Kidney (tissue), 14 donors: Measurements from ENCODE around the gene KRTAP4-6. TPM values are rescaled to one million over a fixed set of nuclear protein-coding genes. Genes with fewer than 3 reads are reported as not detected.

Experiments
- DNase-seq, 5 donors: peaks; one replicate each; pipeline ENCODE4 v3.0.0-alpha.2; 2013 to 2020
- FAIRE-seq: peaks from 2 replicates; lab custom pipeline; 2012; peaks lifted over from hg19 to GRCh38; lab: Jason Lieb, UNC
- H3K27ac ChIP-seq, 2 donors: one replicate each; pipeline ENCODE4 v1.7.0; 2013; ENCODE audit warnings: low read depth in 2 of 2, low read length in 2 of 2, inconsistent platforms in 1 of 2
- H3K27me3 ChIP-seq: one replicate; pipeline ENCODE4 v1.7.1; 2013; ENCODE audit warnings: low read length, inconsistent platforms; ENCODE audit not compliant: control insufficient read depth, insufficient read depth
- H3K36me3 ChIP-seq, 3 donors: one replicate each; pipeline versions ENCODE4 v1.7.0 to v1.7.1; 2013; ENCODE audit warnings: low read length in 3 of 3, control low read depth in 1 of 3, inconsistent platforms in 1 of 3; ENCODE audit not compliant: insufficient read depth in 3 of 3, control insufficient read depth in 2 of 3
- H3K4me1 ChIP-seq, 3 donors: one replicate each; pipeline versions ENCODE4 v1.7.0 to v1.7.1; 2013; ENCODE audit warnings: low read length in 3 of 3, inconsistent platforms in 1 of 3, low read depth in 1 of 3; ENCODE audit not compliant: control insufficient read depth in 2 of 3, insufficient read depth in 2 of 3
- H3K4me3 ChIP-seq, 3 donors: one replicate each; pipeline versions ENCODE4 v1.7.0 to v1.8.1; 2013; ENCODE audit warnings: low read length in 3 of 3, control low read depth in 1 of 3, inconsistent platforms in 1 of 3
- H3K9ac ChIP-seq, 3 donors: one replicate each; pipeline versions ENCODE4 v1.7.0 to v1.7.1; 2013; ENCODE audit warnings: low read length in 3 of 3, control low read depth in 1 of 3, inconsistent platforms in 1 of 3
- H3K9me3 ChIP-seq, 3 donors: one replicate each; pipeline versions ENCODE4 v1.7.0 to v1.7.1; 2013; ENCODE audit warnings: low read length in 3 of 3, control low read depth in 1 of 3, inconsistent platforms in 1 of 3; ENCODE audit not compliant: control insufficient read depth in 2 of 3, insufficient read depth in 1 of 3
- intact Hi-C: fragments of 100-400 bp; cut with DNase I; formaldehyde crosslinking; loops from one replicate; pipeline ENCODE4 v1.11.1; 2022
- polyA plus RNA-seq: library from polyadenylated mRNA; stranded (reverse); fragments of 350-450 nt; fragmentation: Illumina TruSeq; extraction: RNeasy Lipid Tissue Mini Kit (QIAGEN cat#74804); gene quantifications from one replicate; pipeline ENCODE4 v1.2.3, GENCODE V29; 2014; ENCODE audit warnings: low read depth, low replicate concordance; ENCODE audit not compliant: insufficient read depth
- total RNA-seq: library from RNA; stranded (reverse); fragmentation: NEBNext Ultra II Directional; extraction: Animal tissue kit (Norgen Biotek cat#: 25700); gene quantifications from one replicate; pipeline ENCODE4 v1.2.1, GENCODE V29; 2021
- TF ChIP-seq, protein P1 (sequence below): IDR thresholded peaks from 3 replicates; pipeline ENCODE4 v1.5.1; 2012; ENCODE audit warnings: mild to moderate bottlenecking, moderate library complexity, borderline replicate concordance; ENCODE audit not compliant: insufficient read depth; ENCODE audit errors: extremely low read depth
- donor health status: control.
- donor health status: control.
- donor health status: control.
- donor health status: control.
- donor health status: control.
- donor health status: DM: yes; HTN: yes; CAD: no.
- donor health status: Normal renal cell carcinoma (clear cell type).

Gene KRTAP4-6
- total and polyA plus RNA-seq, 2 donors from 2014 or later = not detected

DNA sequence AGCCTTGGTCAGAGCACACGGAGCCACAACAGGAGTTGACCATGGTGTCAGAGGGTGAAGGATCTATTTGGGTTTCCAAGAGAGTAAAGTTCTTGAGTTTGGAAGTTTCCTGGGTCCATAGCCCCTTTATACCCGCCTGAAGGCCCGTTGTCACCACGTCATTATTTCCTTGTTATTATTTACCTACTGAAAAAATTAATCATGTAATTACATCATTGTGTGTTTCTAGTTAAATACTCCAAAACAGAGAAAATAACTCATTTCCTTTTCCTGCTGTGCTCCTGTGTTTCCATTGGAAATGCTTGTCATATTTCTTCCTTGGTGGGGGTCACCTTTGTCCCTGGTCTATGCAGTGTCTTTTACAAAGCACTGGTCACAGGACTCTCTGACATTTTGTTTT, 42.3 kb downstream of the KRTAP4-6 start, which contains the start of gene KRTAP4-8:
Gene KRTAP4-8, minus strand, starts transcription at position 101 of the 400 bp plus-strand sequence. Its CDS starts 58 bp downstream, at position 43.
- TF ChIP-seq, protein P1, sequence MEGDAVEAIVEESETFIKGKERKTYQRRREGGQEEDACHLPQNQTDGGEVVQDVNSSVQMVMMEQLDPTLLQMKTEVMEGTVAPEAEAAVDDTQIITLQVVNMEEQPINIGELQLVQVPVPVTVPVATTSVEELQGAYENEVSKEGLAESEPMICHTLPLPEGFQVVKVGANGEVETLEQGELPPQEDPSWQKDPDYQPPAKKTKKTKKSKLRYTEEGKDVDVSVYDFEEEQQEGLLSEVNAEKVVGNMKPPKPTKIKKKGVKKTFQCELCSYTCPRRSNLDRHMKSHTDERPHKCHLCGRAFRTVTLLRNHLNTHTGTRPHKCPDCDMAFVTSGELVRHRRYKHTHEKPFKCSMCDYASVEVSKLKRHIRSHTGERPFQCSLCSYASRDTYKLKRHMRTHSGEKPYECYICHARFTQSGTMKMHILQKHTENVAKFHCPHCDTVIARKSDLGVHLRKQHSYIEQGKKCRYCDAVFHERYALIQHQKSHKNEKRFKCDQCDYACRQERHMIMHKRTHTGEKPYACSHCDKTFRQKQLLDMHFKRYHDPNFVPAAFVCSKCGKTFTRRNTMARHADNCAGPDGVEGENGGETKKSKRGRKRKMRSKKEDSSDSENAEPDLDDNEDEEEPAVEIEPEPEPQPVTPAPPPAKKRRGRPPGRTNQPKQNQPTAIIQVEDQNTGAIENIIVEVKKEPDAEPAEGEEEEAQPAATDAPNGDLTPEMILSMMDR = no peak
- no peak within 1 kb of the TSS for H3K4me3 ChIP-seq
- no peaks in the 10 kb centered on the region for H3K27me3 ChIP-seq
- no peak within 1 kb of the TSS for H3K27ac ChIP-seq
- no peaks in the 10 kb centered on the region for H3K36me3 ChIP-seq
- intact Hi-C loops = no loop called here
- FAIRE-seq (no peak), DNase-seq (no peak)
- H3K9ac ChIP-seq = no peak within 1 kb of the TSS
- no peaks in the 10 kb centered on the region for H3K4me1 ChIP-seq
- H3K9me3 ChIP-seq = no peaks in the 10 kb centered on the region

GRCh38 chr17:41096055-41096454, 44.3 kb downstream of the KRTAP4-6 start:
- FAIRE-seq = no peak
- Histone ChIP-seq H3K9me3 (no peaks in the 10 kb centered on the region), H3K27me3 (no peaks in the 10 kb centered on the region), H3K27ac (no peak overlapping the region), H3K36me3 (no peaks in the 10 kb centered on the region), H3K9ac (no peak overlapping the region), H3K4me3 (no peak overlapping the region), H3K4me1 (no peaks in the 10 kb centered on the region)
- DNase-seq = no peak
- TF ChIP-seq, protein P1 = no peak
- intact Hi-C loops = no loop called here

Other genes starting within 250 kb of the KRTAP4-6 start
Only the 30 nearest of the 39 such genes appear.
- gene KRTAP3-3, start 146.4 kb downstream of the KRTAP4-6 start, total RNA-seq = not detected
- gene KRTAP3-3, start 146.4 kb downstream of the KRTAP4-6 start, polyA plus RNA-seq = not detected
- not detected for gene KRTAP3-2, start 140.6 kb downstream of the KRTAP4-6 start, total RNA-seq
- not detected for gene KRTAP3-2, start 140.6 kb downstream of the KRTAP4-6 start, polyA plus RNA-seq
- not detected for gene KRTAP3-1, start 131.4 kb downstream of the KRTAP4-6 start, total RNA-seq
- gene KRTAP3-1, start 131.4 kb downstream of the KRTAP4-6 start, polyA plus RNA-seq = not detected
- gene KRTAP1-5, start 113.3 kb downstream of the KRTAP4-6 start, total RNA-seq = not detected
- gene KRTAP1-5, start 113.3 kb downstream of the KRTAP4-6 start, polyA plus RNA-seq = not detected
- not detected for gene KRTAP1-4, start 110.3 kb downstream of the KRTAP4-6 start, total RNA-seq
- not detected for gene KRTAP1-4, start 110.3 kb downstream of the KRTAP4-6 start, polyA plus RNA-seq
- not detected for gene KRTAP1-3, start 105.7 kb downstream of the KRTAP4-6 start, total RNA-seq
- not detected for gene KRTAP1-3, start 105.7 kb downstream of the KRTAP4-6 start, polyA plus RNA-seq
- not detected for gene KRTAP1-1, start 99.1 kb downstream of the KRTAP4-6 start, total RNA-seq
- not detected for gene KRTAP1-1, start 99.1 kb downstream of the KRTAP4-6 start, polyA plus RNA-seq
- not detected for gene KRTAP2-1, start 93.2 kb downstream of the KRTAP4-6 start, total RNA-seq
- gene KRTAP2-1, start 93.2 kb downstream of the KRTAP4-6 start, polyA plus RNA-seq = not detected
- gene KRTAP2-2, start 85.3 kb downstream of the KRTAP4-6 start, total RNA-seq = not detected
- gene KRTAP2-2, start 85.3 kb downstream of the KRTAP4-6 start, polyA plus RNA-seq = not detected
- 0.28 TPM for gene KRTAP2-3, start 80.4 kb downstream of the KRTAP4-6 start, total RNA-seq
- gene KRTAP2-3, start 80.4 kb downstream of the KRTAP4-6 start, polyA plus RNA-seq = not detected
- not detected for gene KRTAP2-4, start 74.7 kb downstream of the KRTAP4-6 start, total RNA-seq
- not detected for gene KRTAP2-4, start 74.7 kb downstream of the KRTAP4-6 start, polyA plus RNA-seq
- gene KRTAP4-7, start 56.4 kb downstream of the KRTAP4-6 start, total RNA-seq = not detected
- gene KRTAP4-7, start 56.4 kb downstream of the KRTAP4-6 start, polyA plus RNA-seq = not detected
- gene KRTAP4-8, start 42.4 kb downstream of the KRTAP4-6 start, total RNA-seq = not detected
- gene KRTAP4-8, start 42.4 kb downstream of the KRTAP4-6 start, polyA plus RNA-seq = not detected
- gene KRTAP4-16, start 38.3 kb downstream of the KRTAP4-6 start, total RNA-seq = not detected
- not detected for gene KRTAP4-16, start 38.3 kb downstream of the KRTAP4-6 start, polyA plus RNA-seq
- gene KRTAP4-9, start 35.2 kb downstream of the KRTAP4-6 start, total RNA-seq = not detected
- not detected for gene KRTAP4-9, start 35.2 kb downstream of the KRTAP4-6 start, polyA plus RNA-seq
- not detected for gene KRTAP4-11, start 22.2 kb downstream of the KRTAP4-6 start, total RNA-seq
- not detected for gene KRTAP4-11, start 22.2 kb downstream of the KRTAP4-6 start, polyA plus RNA-seq
- gene KRTAP4-12, start 16.4 kb downstream of the KRTAP4-6 start, total RNA-seq = not detected
- not detected for gene KRTAP4-12, start 16.4 kb downstream of the KRTAP4-6 start, polyA plus RNA-seq
- gene KRTAP4-5, start 9.3 kb upstream of the KRTAP4-6 start, total RNA-seq = not detected
- gene KRTAP4-5, start 9.3 kb upstream of the KRTAP4-6 start, polyA plus RNA-seq = not detected
- not detected for gene KRTAP4-4, start 20.2 kb upstream of the KRTAP4-6 start, total RNA-seq
- not detected for gene KRTAP4-4, start 20.2 kb upstream of the KRTAP4-6 start, polyA plus RNA-seq
- not detected for gene KRTAP4-3, start 27.7 kb upstream of the KRTAP4-6 start, total RNA-seq
- gene KRTAP4-3, start 27.7 kb upstream of the KRTAP4-6 start, polyA plus RNA-seq = not detected
- gene KRTAP4-2, start 37.7 kb upstream of the KRTAP4-6 start, total RNA-seq = not detected
- not detected for gene KRTAP4-2, start 37.7 kb upstream of the KRTAP4-6 start, polyA plus RNA-seq
- gene KRTAP4-1, start 44.4 kb upstream of the KRTAP4-6 start, total RNA-seq = not detected
- gene KRTAP4-1, start 44.4 kb upstream of the KRTAP4-6 start, polyA plus RNA-seq = not detected
- not detected for gene KRTAP9-1, start 49.3 kb upstream of the KRTAP4-6 start, total RNA-seq
- not detected for gene KRTAP9-1, start 49.3 kb upstream of the KRTAP4-6 start, polyA plus RNA-seq
- not detected for gene KRTAP9-2, start 86.1 kb upstream of the KRTAP4-6 start, total RNA-seq
- not detected for gene KRTAP9-2, start 86.1 kb upstream of the KRTAP4-6 start, polyA plus RNA-seq
- gene KRTAP9-3, start 91.9 kb upstream of the KRTAP4-6 start, total RNA-seq = not detected
- not detected for gene KRTAP9-3, start 91.9 kb upstream of the KRTAP4-6 start, polyA plus RNA-seq
- gene KRTAP9-8, start 97.5 kb upstream of the KRTAP4-6 start, total RNA-seq = not detected
- gene KRTAP9-8, start 97.5 kb upstream of the KRTAP4-6 start, polyA plus RNA-seq = not detected
- not detected for gene KRTAP9-4, start 109.1 kb upstream of the KRTAP4-6 start, total RNA-seq
- not detected for gene KRTAP9-4, start 109.1 kb upstream of the KRTAP4-6 start, polyA plus RNA-seq
- not detected for gene KRTAP9-9, start 114.8 kb upstream of the KRTAP4-6 start, total RNA-seq
- not detected for gene KRTAP9-9, start 114.8 kb upstream of the KRTAP4-6 start, polyA plus RNA-seq
- not detected for gene KRTAP9-6, start 124.8 kb upstream of the KRTAP4-6 start, total RNA-seq
- not detected for gene KRTAP9-6, start 124.8 kb upstream of the KRTAP4-6 start, polyA plus RNA-seq
- not detected for gene KRTAP9-7, start 135.2 kb upstream of the KRTAP4-6 start, total RNA-seq
- not detected for gene KRTAP9-7, start 135.2 kb upstream of the KRTAP4-6 start, polyA plus RNA-seq